HFF-Myc (cell line): ENCODE results near the gene ADH5.
"Not testable (repeated sequence)": the region's sequence is repeated elsewhere in the genome, so short reads cannot be mapped to it uniquely, and the experiment has no call there.

Experiments
- DNase-seq: peaks from one replicate; pipeline ENCODE4 v3.0.0-alpha.2; 2011; ENCODE audit warnings: low read depth; ENCODE audit errors: extremely low read depth
- H3K4me3 ChIP-seq: replicated peaks from 2 replicates; pipeline ENCODE4 v1.5.1; 2011; ENCODE audit warnings: low read depth, mild to moderate bottlenecking, control low read depth, low read length
- CTCF ChIP-seq: IDR thresholded peaks from 2 replicates; pipeline ENCODE4 v1.5.1; 2012; ENCODE audit warnings: mild to moderate bottlenecking, low read depth, low read length, control low read depth; ENCODE audit errors: missing control alignments

ADH5 gene

GRCh38 chr4:99084595-99084994 lies 4.0 kb downstream of the ADH5 start:
- no peak overlapping the region for H3K4me3 ChIP-seq
- no peak for DNase-seq
- TF ChIP-seq CTCF, result no peak

- no peak for TF ChIP-seq CTCF
- DNase-seq, result no peak
- no peak overlapping the region for H3K4me3 ChIP-seq
Measured at GRCh38 chr4:99082192-99082591, 6.4 kb downstream of the ADH5 start.

GRCh38 chr4:99080869-99081268 lies 7.7 kb downstream of the ADH5 start:
- not testable (repeated sequence) for DNase-seq, H3K4me3 ChIP-seq

- no peak for TF ChIP-seq CTCF
- DNase-seq, result no peak
- H3K4me3 ChIP-seq, result no peak overlapping the region
Measured at GRCh38 chr4:99079625-99080295, 8.8 kb downstream of the ADH5 start.

GRCh38 chr4:99078931-99079624 lies 9.5 kb downstream of the ADH5 start:
- no peak overlapping the region for H3K4me3 ChIP-seq
- DNase-seq, result no peak
- no peak for TF ChIP-seq CTCF

- TF ChIP-seq CTCF, result no peak
- DNase-seq, result no peak
- H3K4me3 ChIP-seq, result no peak overlapping the region
Measured at GRCh38 chr4:99078336-99078735, 10.3 kb downstream of the ADH5 start.

GRCh38 chr4:99077177-99077576 lies 11.4 kb downstream of the ADH5 start:
- H3K4me3 ChIP-seq, result no peak overlapping the region
- DNase-seq, result no peak
- TF ChIP-seq CTCF, result no peak
